H1 (cell line): ENCODE measurements around the gene RIN3. TPM values are rescaled to one million over a fixed set of nuclear protein-coding genes. Genes with fewer than 3 reads are reported as not detected.

Source experiments
- CTCF ChIA-PET: fragments of 300-600 bp; sonication (Branson Sonifier 250); formaldehyde crosslinking; loops from one replicate; lab custom pipeline; 2021; ENCODE audit not compliant: partially characterized antibody; lab: Charles Lee
- POLR2A ChIA-PET: fragments of 300-600 bp; sonication (Branson Sonifier 250); formaldehyde crosslinking; loops from one replicate; lab custom pipeline; 2021; ENCODE audit warnings: inconsistent platforms; ENCODE audit not compliant: partially characterized antibody; lab: Charles Lee
- DNase-seq, 2 experiments: peaks; one replicate each; pipeline versions ENCODE4 v3.0.0 to v3.0.0-alpha.2; 2010 to 2022; ENCODE audit warnings: low spot score in 2 of 2, low read depth in 1 of 2, mixed read lengths in 1 of 2
- FAIRE-seq: peaks from 2 replicates; lab custom pipeline; 2011; peaks lifted over from hg19 to GRCh38; lab: Jason Lieb, UNC
- H2AFZ ChIP-seq: 2 replicates; pipeline ENCODE4 v1.8.1; 2012; ENCODE audit warnings: low read length, inconsistent platforms
- H2AK5ac ChIP-seq: 2 replicates; pipeline ENCODE4 v1.6.1; 2013; ENCODE audit warnings: low read depth, low read length
- H2BK120ac ChIP-seq: replicated peaks from 2 replicates; pipeline ENCODE3; 2013; ENCODE audit warnings: low read depth, low read length, inconsistent platforms
- H2BK12ac ChIP-seq: 2 replicates; pipeline ENCODE4 v1.6.1; 2013; ENCODE audit warnings: low read depth, low read length
- H2BK15ac ChIP-seq: 2 replicates; pipeline ENCODE4 v1.6.1; 2013; ENCODE audit warnings: low read length
- H2BK20ac ChIP-seq: 2 replicates; pipeline ENCODE4 v1.6.1; 2013; ENCODE audit warnings: low read length
- H2BK5ac ChIP-seq: 2 replicates; pipeline ENCODE4 v1.6.1; 2013; ENCODE audit warnings: low read depth, low read length
- H3K14ac ChIP-seq: 2 replicates; pipeline ENCODE4 v1.6.1; 2013; ENCODE audit warnings: inconsistent platforms; ENCODE audit not compliant: insufficient read length
- H3K18ac ChIP-seq: 2 replicates; pipeline ENCODE4 v1.6.1; 2013; ENCODE audit warnings: low read length; ENCODE audit errors: extremely low read depth
- H3K23ac ChIP-seq: 2 replicates; pipeline ENCODE4 v1.6.1; 2013; ENCODE audit warnings: inconsistent platforms; ENCODE audit not compliant: insufficient read length
- H3K23me2 ChIP-seq: 2 replicates; pipeline ENCODE4 v1.6.1; 2013; ENCODE audit warnings: low read depth, low read length
- H3K27ac ChIP-seq: 2 replicates; pipeline ENCODE4 v1.6.1; 2011; ENCODE audit warnings: low read depth, low read length, inconsistent platforms
- H3K27me3 ChIP-seq, 4 experiments: replicated peaks in 1 of 4; 1 replicate in 1 of 4; 2 replicates in 3 of 4; pipeline versions ENCODE4 v1.6.1 to v1.8.1; 2011 to 2013; ENCODE audit warnings: low read length in 3 of 4, mild to moderate bottlenecking in 3 of 4, inconsistent platforms in 2 of 4, mixed read lengths in 2 of 4, moderate library complexity in 1 of 4; ENCODE audit not compliant: control insufficient read depth in 3 of 4, insufficient read depth in 3 of 4; ENCODE audit errors: extremely low read depth in 1 of 4
- H3K36me3 ChIP-seq, 4 experiments: 2 replicates each; pipeline versions ENCODE4 v1.6.1 to v1.8.1; 2011 to 2013; ENCODE audit warnings: mild to moderate bottlenecking in 4 of 4, low read length in 3 of 4, moderate library complexity in 2 of 4, control low read depth in 1 of 4, inconsistent platforms in 1 of 4; ENCODE audit not compliant: insufficient read depth in 4 of 4, control insufficient read depth in 2 of 4
- H3K4ac ChIP-seq: replicated peaks from 2 replicates; pipeline ENCODE3; 2013; ENCODE audit warnings: low read length, low read depth, mixed read lengths, inconsistent platforms; ENCODE audit not compliant: insufficient read length
- H3K4me1 ChIP-seq, 4 experiments: replicated peaks in 1 of 4; 1 replicate in 1 of 4; 2 replicates in 3 of 4; pipeline versions ENCODE4 v1.6.1 to v1.8.1; 2011 to 2013; ENCODE audit warnings: low read length in 3 of 4, inconsistent platforms in 2 of 4, mixed read lengths in 1 of 4; ENCODE audit not compliant: insufficient read depth in 4 of 4, control insufficient read depth in 3 of 4
- H3K4me2 ChIP-seq, 2 experiments: 2 replicates each; pipeline versions ENCODE4 v1.6.1 to v1.8.1; 2011 to 2013; ENCODE audit warnings: low read depth in 2 of 2, low read length in 2 of 2, control low read depth in 1 of 2, inconsistent platforms in 1 of 2, mild to moderate bottlenecking in 1 of 2; ENCODE audit not compliant: insufficient read depth in 1 of 2
- H3K4me3 ChIP-seq, 4 experiments: fragments of 200-600, 300-600 bp in 1 of 4; sonication (generic), shearing (Covaris generic), sonication (Bioruptor Twin) in 1 of 4; 2 replicates each; pipeline versions ENCODE4 v1.5.1 to v1.8.1; 2011 to 2016; ENCODE audit warnings: low read length in 4 of 4, low read depth in 3 of 4, control low read depth in 2 of 4, inconsistent platforms in 2 of 4, mild to moderate bottlenecking in 2 of 4, mixed read lengths in 1 of 4, moderate library complexity in 1 of 4; ENCODE audit not compliant: insufficient read depth in 2 of 4; ENCODE audit errors: extremely low read depth in 1 of 4
- H3K56ac ChIP-seq: replicated peaks from 2 replicates; pipeline ENCODE3; 2013; ENCODE audit warnings: low read depth, mild to moderate bottlenecking, mixed read lengths, low read length, inconsistent platforms; ENCODE audit not compliant: insufficient read length
- H3K79me1 ChIP-seq: 2 replicates; pipeline ENCODE4 v1.6.1; 2013; ENCODE audit warnings: low read depth, low read length, control low read depth
- H3K79me2 ChIP-seq, 2 experiments: 2 replicates each; pipeline versions ENCODE4 v1.6.1 to v1.8.1; 2012 to 2013; ENCODE audit warnings: low read length in 2 of 2, mild to moderate bottlenecking in 2 of 2, inconsistent platforms in 1 of 2; ENCODE audit not compliant: insufficient read depth in 2 of 2, control insufficient read depth in 1 of 2
- H3K9ac ChIP-seq, 4 experiments: replicated peaks in 1 of 4; 1 replicate in 1 of 4; 2 replicates in 3 of 4; pipeline versions ENCODE4 v1.6.1 to v1.8.1; 2011 to 2013; ENCODE audit warnings: low read depth in 3 of 4, low read length in 3 of 4, control low read depth in 2 of 4, mild to moderate bottlenecking in 2 of 4, moderate library complexity in 2 of 4, inconsistent platforms in 1 of 4; ENCODE audit errors: extremely low read depth in 1 of 4
- H3K9me3 ChIP-seq, 2 experiments: 2 replicates each; pipeline versions ENCODE4 v1.6.1 to v1.8.1; 2012 to 2013; ENCODE audit warnings: mild to moderate bottlenecking in 2 of 2, moderate library complexity in 2 of 2, control low read depth in 1 of 2, inconsistent platforms in 1 of 2, low read depth in 1 of 2, low read length in 1 of 2, mixed read lengths in 1 of 2; ENCODE audit not compliant: insufficient read depth in 2 of 2
- H4K20me1 ChIP-seq, 2 experiments: replicated peaks in 1 of 2; 2 replicates each; pipeline versions ENCODE3 to v1.8.1; 2011 to 2013; ENCODE audit warnings: inconsistent platforms in 2 of 2, low read length in 2 of 2, mild to moderate bottlenecking in 1 of 2; ENCODE audit not compliant: insufficient read depth in 2 of 2, control insufficient read depth in 1 of 2
- H4K5ac ChIP-seq: 2 replicates; pipeline ENCODE4 v1.6.1; 2013; ENCODE audit warnings: low read length, low read depth, mixed read lengths, inconsistent platforms; ENCODE audit not compliant: insufficient read length
- H4K8ac ChIP-seq: 2 replicates; pipeline ENCODE4 v1.8.0; 2013; ENCODE audit warnings: mild to moderate bottlenecking, moderate library complexity, low read length, inconsistent platforms; ENCODE audit not compliant: insufficient read depth; ENCODE audit errors: extremely low read depth
- H4K91ac ChIP-seq: replicated peaks from 2 replicates; pipeline ENCODE3; 2013; ENCODE audit warnings: low read length, mixed read lengths, inconsistent platforms; ENCODE audit not compliant: insufficient read length
- BRCA1 ChIP-seq: IDR thresholded peaks from 2 replicates; pipeline ENCODE4 v1.6.1; 2012; ENCODE audit warnings: low read depth, low read length, improper control_type of control experiment
- CEBPB ChIP-seq: IDR thresholded peaks from 2 replicates; pipeline ENCODE4 v1.6.1; 2012; ENCODE audit warnings: low read depth, low read length
- CTBP2 ChIP-seq: IDR thresholded peaks from 2 replicates; pipeline ENCODE4 v1.7.0; 2011; ENCODE audit warnings: borderline replicate concordance, mild to moderate bottlenecking, moderate library complexity, mixed read lengths, low read length; ENCODE audit not compliant: insufficient read depth, insufficient read length
- WGBS, 2 experiments: shearing (Covaris generic) in 1 of 2; methylation state at CpG; one replicate each; pipeline versions ENCODE4 v1.1.6 to v1.1.7; 2013 to 2015; ENCODE audit warnings: low lambda C conversion rate in 2 of 2, mixed read lengths in 2 of 2, inconsistent platforms in 1 of 2, low coverage in 1 of 2, missing lambda C conversion rate in 1 of 2; ENCODE audit not compliant: insufficient replicate concordance in 2 of 2, insufficient coverage in 1 of 2, insufficient read length in 1 of 2; ENCODE audit errors: extremely low coverage in 1 of 2, missing lambda C conversion rate in 1 of 2; 5-methylcytosine and 5-hydroxymethylcytosine counted together
- polyA plus RNA-seq, 7 experiments: library from polyadenylated mRNA; depleted of rRNA in 3 of 7; stranded (reverse) in 5 of 7; unstranded in 2 of 7; fragments of >200 nt in 5 of 7; fragments of 200-250 nt in 2 of 7; gene quantifications; 1 replicate in 5 of 7; 2 replicates in 1 of 7; 4 replicates in 1 of 7; pipeline versions ENCODE4 v1.2.1 to v1.2.3, GENCODE V29; 2011 to 2013; ENCODE audit warnings: missing spikeins in 2 of 7, mixed read lengths in 2 of 7
- total RNA-seq: library from RNA; stranded (reverse); fragmentation: NEBNext Ultra II Directional; extraction: Animal tissue kit (Norgen Biotek cat#: 25700); gene quantifications from 2 replicates; pipeline ENCODE4 v1.2.1, GENCODE V29; 2021

RIN3 gene
- total and polyA plus RNA-seq, 2 of the 8 experiments (the other 6 are each of a cell fraction or from before 2014, with no cell fraction given): 0.59 to 1.5 TPM

GRCh38 chr14:92726933-92727262 lies 213.3 kb downstream of the RIN3 start:
- 87% methylated on average over 8 of the region's 8 CpGs; no CpG with 5 or more reads in 1 of the 2 experiments for WGBS, 2 experiments
- peaks cover 0 to 6% of the 10 kb centered on the region in 2 experiments for H4K20me1 ChIP-seq
- no peak overlapping the region for H4K5ac ChIP-seq
- ChIA-PET POLR2A (no interaction called here), CTCF (interaction anchor here (0.6 kb wide), 2 partner anchors 66 to 771 kb away, joined by 3 read pairs; no protein-coding TSS in a partner anchor)
- H2AFZ ChIP-seq: no peak overlapping the region
- H2BK15ac ChIP-seq: no peak overlapping the region
- no peaks in the 10 kb centered on the region; the same call in 1 of the 2 replicates for H3K79me1 ChIP-seq
- no peaks in the 10 kb centered on the region for H3K9me3 ChIP-seq
- no peak overlapping the region for H3K4me2 ChIP-seq
- no peak overlapping the region for H4K8ac ChIP-seq
- H3K56ac ChIP-seq: no peak overlapping the region
- no peak for DNase-seq
- FAIRE-seq: no peak
- no peak overlapping the region for H3K23ac ChIP-seq
- H3K4me3 ChIP-seq: no peak overlapping the region
- H3K79me2 ChIP-seq: no peaks in the 10 kb centered on the region
- H3K23me2 ChIP-seq: no peaks in the 10 kb centered on the region
- H3K4me1 ChIP-seq: no peaks in the 10 kb centered on the region
- no peak overlapping the region for H2BK5ac ChIP-seq
- H3K4ac ChIP-seq: no peak overlapping the region
- H3K27ac ChIP-seq: no peak overlapping the region
- H2AK5ac ChIP-seq: no peak overlapping the region
- H3K14ac ChIP-seq: no peak overlapping the region
- H3K9ac ChIP-seq: no peak overlapping the region
- no peak overlapping the region for H2BK20ac ChIP-seq
- H3K27me3 ChIP-seq: no peaks in the 10 kb centered on the region
- H3K18ac ChIP-seq: no peak overlapping the region
- no peak overlapping the region for H2BK120ac ChIP-seq
- H3K36me3 ChIP-seq: peaks cover under 1 to 8% (median 4%) of the 10 kb centered on the region in 4 experiments; a peak in 4 of 8 replicates
- H4K91ac ChIP-seq: no peak overlapping the region
- no peak overlapping the region for H2BK12ac ChIP-seq
- TF ChIP-seq BRCA1: no peak
- TF ChIP-seq CTBP2: no peak
- no peak for TF ChIP-seq CEBPB
